HL-60 (cell line): ENCODE data around the gene AIRE.

Source experiments
- DNase-seq, 2 experiments: peaks; one replicate each; pipeline ENCODE4 v3.0.0-alpha.2; 2010 to 2020; ENCODE audit warnings: low read depth in 1 of 2, low spot score in 1 of 2
- H3K27ac ChIP-seq: fragments of 250-450 bp; sonication (Bioruptor Pico); replicated peaks from 2 replicates; pipeline ENCODE4 v1.5.1; 2020; ENCODE audit warnings: mild to moderate bottlenecking, moderate library complexity
- H3K27me3 ChIP-seq: fragments of 250-450 bp; sonication (Bioruptor Pico); 2 replicates; pipeline ENCODE4 v1.5.1; 2021; ENCODE audit warnings: mild to moderate bottlenecking, moderate library complexity; ENCODE audit not compliant: insufficient read depth, poor library complexity, severe bottlenecking
- H3K4me3 ChIP-seq: replicated peaks from 2 replicates; pipeline ENCODE4 v1.5.1; 2011; ENCODE audit warnings: mild to moderate bottlenecking, control low read depth, low read length; ENCODE audit not compliant: insufficient read depth
- GABPA ChIP-seq: IDR thresholded peaks from 2 replicates; pipeline ENCODE4 v1.6.1; 2012; ENCODE audit warnings: low read depth
- POLR2AphosphoS5 ChIP-seq: IDR thresholded peaks from 2 replicates; pipeline ENCODE4 v1.6.1; 2012; ENCODE audit warnings: low read depth
- SPI1 ChIP-seq: IDR thresholded peaks from 2 replicates; pipeline ENCODE4 v1.6.1; 2012; ENCODE audit warnings: low read depth, mild to moderate bottlenecking, borderline replicate concordance
- TF ChIP-seq, protein P1 (sequence below): IDR thresholded peaks from one replicate; pipeline ENCODE4 v1.5.1; 2011; ENCODE audit warnings: low read length, control low read depth, inconsistent platforms; ENCODE audit not compliant: insufficient read depth
- TF ChIP-seq, protein P2 (sequence below): IDR thresholded peaks from 2 replicates; pipeline ENCODE4 v1.6.1; 2012; ENCODE audit warnings: low read depth; ENCODE audit not compliant: insufficient replicate concordance

The AIRE gene

DNA sequence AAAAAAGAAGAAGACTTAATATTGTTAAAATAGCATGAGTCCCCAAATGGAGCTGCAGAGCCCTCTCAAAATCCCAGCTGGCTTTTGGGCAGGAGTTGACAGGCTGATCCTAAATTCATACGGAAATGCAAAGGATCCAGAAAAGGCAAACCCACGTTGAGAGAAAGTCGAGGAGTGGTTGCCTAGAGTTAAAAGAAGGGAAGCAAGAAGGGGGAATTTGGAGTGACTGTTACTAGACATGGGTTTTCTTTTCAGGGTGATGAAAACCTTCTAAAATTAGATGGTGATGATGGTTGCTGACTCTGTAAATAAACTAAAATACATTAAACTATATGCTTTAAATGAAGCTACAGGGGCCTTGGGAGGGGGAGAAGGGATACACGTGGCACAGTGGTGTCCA is 25.6 kb upstream of the AIRE start:
- no peak for DNase-seq
- no peaks in the 10 kb centered on the region for H3K27me3 ChIP-seq
- H3K27ac ChIP-seq, result no peak overlapping the region
- no peak overlapping the region for H3K4me3 ChIP-seq
- TF ChIP-seq POLR2AphosphoS5, result no peak

DNA sequence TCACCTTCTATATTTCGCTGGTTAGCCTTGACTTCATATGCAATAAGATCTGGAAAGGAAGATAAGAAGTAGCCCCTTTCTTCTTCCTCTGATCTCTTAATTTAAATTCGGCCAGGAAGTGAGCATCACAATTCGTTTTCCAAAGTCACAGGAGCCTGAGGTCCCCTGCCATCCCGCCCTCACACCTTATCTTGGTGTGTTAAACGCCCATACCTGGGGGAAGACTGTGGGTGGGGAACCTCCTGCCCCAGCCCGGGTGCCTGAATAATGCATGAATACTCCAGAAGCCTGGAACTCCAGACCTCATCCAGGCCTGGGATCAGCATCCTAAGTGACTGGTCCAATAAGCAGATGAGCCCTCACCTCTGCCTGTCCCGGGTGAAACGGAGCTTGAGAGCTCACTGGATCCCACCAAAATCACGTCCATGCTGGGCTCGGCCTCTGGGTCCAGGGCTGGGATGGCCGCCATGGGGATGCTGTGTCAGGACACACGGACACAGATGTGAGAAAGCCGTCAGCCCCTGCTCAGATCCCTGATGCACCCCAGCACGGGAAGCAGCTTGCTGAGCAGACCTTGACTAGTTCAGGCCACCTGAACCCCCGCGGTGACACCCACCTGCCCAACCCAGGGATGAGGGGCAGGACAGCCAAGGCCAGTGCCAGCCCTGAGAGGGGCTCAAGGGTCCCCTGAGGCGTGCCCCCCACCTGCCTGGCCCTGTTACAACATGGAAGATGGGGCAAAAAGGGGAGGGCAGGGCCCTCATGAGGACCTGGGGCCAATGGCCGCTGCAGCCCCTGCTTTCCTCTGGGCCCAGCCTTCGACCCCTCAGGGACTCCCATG is 24.7 kb upstream of the AIRE start:
- TF ChIP-seq, protein P1, sequence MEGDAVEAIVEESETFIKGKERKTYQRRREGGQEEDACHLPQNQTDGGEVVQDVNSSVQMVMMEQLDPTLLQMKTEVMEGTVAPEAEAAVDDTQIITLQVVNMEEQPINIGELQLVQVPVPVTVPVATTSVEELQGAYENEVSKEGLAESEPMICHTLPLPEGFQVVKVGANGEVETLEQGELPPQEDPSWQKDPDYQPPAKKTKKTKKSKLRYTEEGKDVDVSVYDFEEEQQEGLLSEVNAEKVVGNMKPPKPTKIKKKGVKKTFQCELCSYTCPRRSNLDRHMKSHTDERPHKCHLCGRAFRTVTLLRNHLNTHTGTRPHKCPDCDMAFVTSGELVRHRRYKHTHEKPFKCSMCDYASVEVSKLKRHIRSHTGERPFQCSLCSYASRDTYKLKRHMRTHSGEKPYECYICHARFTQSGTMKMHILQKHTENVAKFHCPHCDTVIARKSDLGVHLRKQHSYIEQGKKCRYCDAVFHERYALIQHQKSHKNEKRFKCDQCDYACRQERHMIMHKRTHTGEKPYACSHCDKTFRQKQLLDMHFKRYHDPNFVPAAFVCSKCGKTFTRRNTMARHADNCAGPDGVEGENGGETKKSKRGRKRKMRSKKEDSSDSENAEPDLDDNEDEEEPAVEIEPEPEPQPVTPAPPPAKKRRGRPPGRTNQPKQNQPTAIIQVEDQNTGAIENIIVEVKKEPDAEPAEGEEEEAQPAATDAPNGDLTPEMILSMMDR, result no peak
- DNase-seq, result no peak
- Histone ChIP-seq H3K27me3 (no peaks in the 10 kb centered on the region), H3K4me3 (no peak overlapping the region), H3K27ac (no peak overlapping the region)

DNA sequence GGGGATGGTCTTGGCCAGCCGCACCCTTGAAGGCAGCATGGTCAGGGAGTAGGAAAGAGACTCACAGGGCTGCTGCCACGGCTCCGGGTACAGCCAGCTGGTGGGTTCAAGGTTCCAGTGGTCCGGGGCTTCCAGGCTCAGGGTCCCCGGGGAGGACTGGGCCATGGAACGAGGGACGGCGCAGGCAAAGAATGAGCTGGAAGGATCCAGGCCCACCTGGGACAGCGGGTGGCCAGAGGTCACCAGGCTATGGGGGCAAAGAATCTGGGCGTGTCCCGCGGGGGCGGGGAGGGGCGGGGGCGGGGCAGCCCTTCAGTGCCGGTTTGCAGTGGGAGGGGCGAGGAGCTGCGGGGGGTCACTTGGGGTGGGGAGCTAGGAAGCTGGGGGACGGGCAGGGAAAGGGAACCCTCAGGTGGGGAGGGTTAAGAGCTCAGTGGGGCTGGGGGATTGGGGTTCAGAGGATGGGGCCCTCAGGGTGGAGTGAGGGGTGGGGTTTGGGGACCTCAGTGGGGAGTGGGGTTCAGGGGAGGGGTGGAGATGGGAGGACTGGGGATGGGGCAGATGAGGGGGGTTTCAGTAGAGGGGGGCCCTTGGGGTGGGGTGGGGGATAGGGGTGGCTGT is 23.9 kb upstream of the AIRE start, which contains the start of gene DNMT3L:
DNMT3L (minus strand) TSS at position 223 of the 621 bp plus-strand sequence. CDS start 638 bp downstream, outside the sequence.
- no peak within 1 kb of the TSS for H3K27ac ChIP-seq
- TF ChIP-seq, protein P2, sequence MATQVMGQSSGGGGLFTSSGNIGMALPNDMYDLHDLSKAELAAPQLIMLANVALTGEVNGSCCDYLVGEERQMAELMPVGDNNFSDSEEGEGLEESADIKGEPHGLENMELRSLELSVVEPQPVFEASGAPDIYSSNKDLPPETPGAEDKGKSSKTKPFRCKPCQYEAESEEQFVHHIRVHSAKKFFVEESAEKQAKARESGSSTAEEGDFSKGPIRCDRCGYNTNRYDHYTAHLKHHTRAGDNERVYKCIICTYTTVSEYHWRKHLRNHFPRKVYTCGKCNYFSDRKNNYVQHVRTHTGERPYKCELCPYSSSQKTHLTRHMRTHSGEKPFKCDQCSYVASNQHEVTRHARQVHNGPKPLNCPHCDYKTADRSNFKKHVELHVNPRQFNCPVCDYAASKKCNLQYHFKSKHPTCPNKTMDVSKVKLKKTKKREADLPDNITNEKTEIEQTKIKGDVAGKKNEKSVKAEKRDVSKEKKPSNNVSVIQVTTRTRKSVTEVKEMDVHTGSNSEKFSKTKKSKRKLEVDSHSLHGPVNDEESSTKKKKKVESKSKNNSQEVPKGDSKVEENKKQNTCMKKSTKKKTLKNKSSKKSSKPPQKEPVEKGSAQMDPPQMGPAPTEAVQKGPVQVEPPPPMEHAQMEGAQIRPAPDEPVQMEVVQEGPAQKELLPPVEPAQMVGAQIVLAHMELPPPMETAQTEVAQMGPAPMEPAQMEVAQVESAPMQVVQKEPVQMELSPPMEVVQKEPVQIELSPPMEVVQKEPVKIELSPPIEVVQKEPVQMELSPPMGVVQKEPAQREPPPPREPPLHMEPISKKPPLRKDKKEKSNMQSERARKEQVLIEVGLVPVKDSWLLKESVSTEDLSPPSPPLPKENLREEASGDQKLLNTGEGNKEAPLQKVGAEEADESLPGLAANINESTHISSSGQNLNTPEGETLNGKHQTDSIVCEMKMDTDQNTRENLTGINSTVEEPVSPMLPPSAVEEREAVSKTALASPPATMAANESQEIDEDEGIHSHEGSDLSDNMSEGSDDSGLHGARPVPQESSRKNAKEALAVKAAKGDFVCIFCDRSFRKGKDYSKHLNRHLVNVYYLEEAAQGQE, result no peak
- TF ChIP-seq POLR2AphosphoS5, result no peak
- no peak for TF ChIP-seq GABPA
- TF ChIP-seq, protein P1, result no peak
- TF ChIP-seq SPI1, result no peak
- DNase-seq, result no peak
- H3K27me3 ChIP-seq, result no peaks in the 10 kb centered on the region
- H3K4me3 ChIP-seq, result no peak within 1 kb of the TSS

DNA sequence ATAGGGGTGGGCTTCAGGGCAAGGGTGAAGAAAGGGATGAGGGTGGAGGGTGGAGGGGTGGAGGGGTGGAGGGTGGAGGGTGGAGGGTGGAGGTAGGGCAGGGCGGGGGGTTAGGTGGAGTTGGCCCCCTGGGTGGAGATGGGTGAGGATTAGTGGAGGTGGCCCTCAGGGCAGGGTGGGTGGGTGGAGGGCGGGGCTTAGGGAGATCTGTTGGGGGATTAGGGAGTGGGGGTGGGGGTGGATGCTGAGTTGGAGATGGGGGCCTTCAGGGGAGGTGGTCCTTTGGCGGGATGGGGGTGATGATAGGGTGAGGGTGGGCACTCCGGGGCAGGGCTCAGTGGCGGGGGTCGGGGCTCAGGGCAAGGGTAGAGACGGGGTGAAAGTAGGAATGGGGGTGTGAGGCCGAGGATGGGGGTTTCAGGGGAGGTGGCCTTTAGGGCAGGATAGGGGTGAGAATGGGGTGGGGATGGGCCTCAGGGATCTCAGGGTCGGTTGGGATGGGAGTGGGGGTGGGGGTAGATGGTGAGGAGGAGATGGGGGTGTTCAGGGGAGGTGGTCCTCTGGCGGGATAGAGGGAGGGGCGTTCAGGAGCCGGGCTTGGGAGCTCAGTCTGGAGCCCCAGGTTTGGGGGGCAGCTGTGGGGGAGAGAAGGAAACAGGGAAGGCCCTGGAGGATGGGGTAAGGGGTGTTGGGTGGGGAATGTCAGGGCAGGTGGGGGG is 23.2 kb upstream of the AIRE start:
- no peak for TF ChIP-seq GABPA

DNA sequence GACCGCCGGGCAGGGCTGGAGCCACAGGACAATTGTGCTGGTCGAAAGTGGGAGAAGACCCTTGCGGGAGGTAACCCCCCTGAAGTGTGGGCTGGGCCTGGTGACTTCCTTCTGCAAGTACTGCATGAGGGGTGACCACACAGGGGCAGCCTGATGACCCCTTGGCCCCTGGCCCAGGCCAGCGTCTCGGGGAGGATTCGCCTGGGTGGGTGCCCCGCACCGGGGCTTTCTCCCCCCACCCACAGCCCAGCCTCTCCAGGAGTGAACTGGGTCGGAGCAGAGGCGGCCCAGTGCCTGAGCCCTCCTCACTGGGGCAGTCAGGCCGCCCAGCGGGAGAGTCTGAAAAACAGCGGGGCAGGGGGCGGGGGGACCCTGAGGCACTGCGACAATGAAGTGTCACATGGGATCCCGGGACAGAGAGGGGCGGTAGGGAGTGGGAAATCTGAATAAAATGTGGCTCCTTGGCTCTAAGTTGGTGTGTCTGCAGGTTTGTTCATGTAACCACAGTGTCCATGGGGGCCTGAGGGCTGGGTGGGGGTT is 22.4 kb upstream of the AIRE start:
- TF ChIP-seq GABPA (no peak), POLR2AphosphoS5 (no peak), SPI1 (no peak)
- TF ChIP-seq, protein P1, result no peak
- TF ChIP-seq, protein P2, result no peak
- Histone ChIP-seq H3K27ac (no peak overlapping the region), H3K27me3 (no peaks in the 10 kb centered on the region), H3K4me3 (no peak overlapping the region)
- DNase-seq, result no peak

More for the DNA sequence above, 23.2 kb upstream of the AIRE start:
- no peak overlapping the region for H3K4me3 ChIP-seq
- DNase-seq, result no peak
- H3K27ac ChIP-seq, result no peak overlapping the region
- H3K27me3 ChIP-seq, result no peaks in the 10 kb centered on the region
